MCF 10A (cell line): ENCODE data around the gene PADI1. TPM values are rescaled to one million over a fixed set of nuclear protein-coding genes. Genes with fewer than 3 reads are reported as not detected.

Experiments used
- BruUV-seq: library from RNA; stranded (reverse); fragments of 400-500 nt; replicated peaks from 2 replicates; lab custom pipeline; 2021; lab: Mats Ljungman, UMichigan
- CTCF ChIA-PET: fragments of 300-600 bp; sonication (Branson Sonifier 250); formaldehyde crosslinking; extraction: SDS; loops from one replicate; lab custom pipeline; 2021; ENCODE audit warnings: antibody characterized with exemption, inconsistent platforms; lab: Yijun Ruan, JAX
- POLR2A ChIA-PET: fragments of 300-600, 350-650 bp; sonication (Branson Sonifier 250); formaldehyde crosslinking; extraction: SDS; loops from one replicate; lab custom pipeline; 2020; ENCODE audit warnings: antibody characterized with exemption, inconsistent platforms; lab: Yijun Ruan, JAX
- DNase-seq: peaks from one replicate; pipeline ENCODE4 v3.0.0-alpha.2; 2018; ENCODE audit not compliant: unreplicated experiment
- H3K27ac Mint-ChIP-seq: one replicate; pipeline ENCODE4 v1.8.0; 2022; ENCODE audit warnings: mild to moderate bottlenecking, low read depth, mixed read lengths; ENCODE audit not compliant: unreplicated experiment
- H3K27me3 Mint-ChIP-seq: one replicate; pipeline ENCODE4 v1.8.0; 2022; ENCODE audit warnings: mixed read lengths; ENCODE audit not compliant: insufficient read depth, unreplicated experiment
- H3K36me3 Mint-ChIP-seq: one replicate; pipeline ENCODE4 v1.8.0; 2022; ENCODE audit warnings: mild to moderate bottlenecking, moderate library complexity, mixed read lengths; ENCODE audit not compliant: insufficient read depth, unreplicated experiment
- H3K4me1 Mint-ChIP-seq: one replicate; pipeline ENCODE4 v1.8.0; 2022; ENCODE audit warnings: mixed read lengths; ENCODE audit not compliant: insufficient read depth, unreplicated experiment
- H3K4me3 Mint-ChIP-seq: one replicate; pipeline ENCODE4 v1.8.0; 2022; ENCODE audit warnings: mild to moderate bottlenecking, moderate library complexity, mixed read lengths; ENCODE audit not compliant: unreplicated experiment
- H3K9me3 Mint-ChIP-seq: one replicate; pipeline ENCODE4 v1.8.0; 2022; ENCODE audit warnings: mixed read lengths; ENCODE audit not compliant: unreplicated experiment
- CTCF ChIP-seq: fragments of 200-600 bp; IDR thresholded peaks from one replicate; pipeline ENCODE4 v1.8.0; 2022; ENCODE audit warnings: antibody characterized with exemption, mild to moderate bottlenecking; ENCODE audit not compliant: unreplicated experiment
- intact Hi-C: fragments of 100-400 bp; cut with micrococcal nuclease; formaldehyde crosslinking; loops from 2 replicates; pipeline ENCODE4 v1.14.1; 2022
- total RNA-seq: library from RNA; stranded (reverse); gene quantifications from 2 replicates; pipeline ENCODE4 v1.2.3, GENCODE V29; 2022

Gene PADI1
- total RNA-seq, 1 experiment from 2014 or later, result 0.58 TPM

- CTCF ChIA-PET, result no interaction called here
- no peak overlapping the region for H3K4me3 Mint-ChIP-seq
Observed at GRCh38 chr1:17224434-17224833, 19.5 kb downstream of the PADI1 start.

GRCh38 chr1:17225140-17225539 lies 20.2 kb downstream of the PADI1 start:
- no TSS peak for BruUV-seq
- ChIA-PET CTCF (interaction anchor here (0.6 to 1.9 kb wide), 2 partner anchors 12 to 31 kb away, joined by 3 to 7 read pairs; no protein-coding TSS in a partner anchor), POLR2A (interaction anchor here (0.6 to 1.4 kb wide), 3 partner anchors 10 to 305 kb away, joined by 3 to 6 read pairs (median 3); no protein-coding TSS in a partner anchor)
- no peak for DNase-seq
- Mint-ChIP-seq H3K36me3 (no peaks in the 10 kb centered on the region), H3K27ac (no peak overlapping the region), H3K4me1 (peaks cover 21% of the 10 kb centered on the region), H3K4me3 (no peak overlapping the region), H3K9me3 (no peaks in the 10 kb centered on the region), H3K27me3 (no peaks in the 10 kb centered on the region)
- intact Hi-C loops, result no loop called here
- TF ChIP-seq CTCF, result no peak

More at GRCh38 chr1:17224434-17224833, 19.5 kb downstream of the PADI1 start:
- TF ChIP-seq CTCF, result no peak
- no peaks in the 10 kb centered on the region for H3K36me3 Mint-ChIP-seq
- DNase-seq, result no peak
- no TSS peak for BruUV-seq
- peaks cover 15% of the 10 kb centered on the region for H3K4me1 Mint-ChIP-seq
- H3K27me3 Mint-ChIP-seq, result no peaks in the 10 kb centered on the region
- POLR2A ChIA-PET, result interaction anchor here (1.0 kb wide), 1 partner anchor 12 kb away, joined by 4 read pairs; no protein-coding TSS in a partner anchor
- no peak overlapping the region for H3K27ac Mint-ChIP-seq
- no peaks in the 10 kb centered on the region for H3K9me3 Mint-ChIP-seq
- intact Hi-C loops, result no loop called here

DNA sequence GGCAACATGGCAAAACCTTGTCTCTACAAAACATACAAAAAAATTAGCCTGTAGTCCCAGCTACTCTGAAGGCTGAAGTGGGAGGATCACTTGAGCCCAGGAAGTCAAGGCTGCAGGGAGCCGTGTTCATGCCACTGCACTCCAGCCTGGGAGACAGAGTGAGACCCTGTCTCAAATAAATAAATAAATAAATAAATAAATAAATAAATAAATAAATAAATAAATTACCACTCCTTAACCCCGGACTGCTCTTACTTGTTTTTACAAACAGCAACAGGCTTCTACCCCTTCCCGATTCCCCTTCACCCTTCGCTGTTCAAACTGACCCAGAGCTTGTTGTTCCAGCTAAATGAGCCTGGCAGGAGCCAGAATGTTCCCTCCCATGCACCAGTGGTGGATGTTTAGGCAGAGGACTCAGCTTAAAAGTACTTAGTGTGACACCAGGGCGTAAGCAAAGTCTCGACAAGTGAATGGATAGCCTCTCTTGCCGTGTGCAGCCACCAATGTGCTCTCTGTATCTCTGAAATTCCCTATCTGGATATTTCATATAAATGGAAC lies 22.5 kb downstream of the PADI1 start:
- no peak overlapping the region for H3K27ac Mint-ChIP-seq
- POLR2A ChIA-PET, result no interaction called here
- H3K4me3 Mint-ChIP-seq, result no peak overlapping the region
- peaks cover 5% of the 10 kb centered on the region for H3K36me3 Mint-ChIP-seq
- H3K27me3 Mint-ChIP-seq, result no peaks in the 10 kb centered on the region
- no peak for DNase-seq
- CTCF ChIA-PET, result interaction anchor here (0.6 to 1.1 kb wide), 2 partner anchors 9 to 95 kb away, joined by 3 to 4 read pairs; no protein-coding TSS in a partner anchor
- peaks cover 29% of the 10 kb centered on the region for H3K4me1 Mint-ChIP-seq
- no TSS peak for BruUV-seq
- no peaks in the 10 kb centered on the region for H3K9me3 Mint-ChIP-seq
- intact Hi-C loops, result no loop called here
- TF ChIP-seq CTCF, result no peak

GRCh38 chr1:17228619-17229018 lies 23.7 kb downstream of the PADI1 start:
- POLR2A ChIA-PET, result interaction anchor here (0.5 kb wide), 1 partner anchor 130 kb away, joined by 3 read pairs; no protein-coding TSS in a partner anchor
- Mint-ChIP-seq H3K36me3 (peaks cover 5% of the 10 kb centered on the region), H3K27me3 (no peaks in the 10 kb centered on the region), H3K4me1 (peaks cover 41% of the 10 kb centered on the region), H3K27ac (no peak overlapping the region), H3K9me3 (no peaks in the 10 kb centered on the region), H3K4me3 (no peak overlapping the region)
- intact Hi-C loops, result no loop called here
- BruUV-seq, result no TSS peak
- no peak for TF ChIP-seq CTCF
- CTCF ChIA-PET, result interaction anchor here (0.8 to 1.5 kb wide), 2 partner anchors 13 to 103 kb away, joined by 3 to 4 read pairs; no protein-coding TSS in a partner anchor
- no peak for DNase-seq
